ENCODE data around the gene PCDH9.

- TF ChIP-seq CTCF (conservative IDR thresholded peaks at IDR 0.05; ENCODE audit: low read depth in 2 of 2) (no peak), POLR2AphosphoS5 (IDR thresholded peaks at IDR 0.05; ENCODE audit: low read depth) (no peak), EZH2 (IDR thresholded peaks at IDR 0.05; ENCODE audit: low read depth, unreplicated experiment) (no peak), JUNB (IDR thresholded peaks at IDR 0.05; ENCODE audit: unreplicated experiment) (no peak), ZNF462 (CRISPR knock-in tag; IDR thresholded peaks at IDR 0.05) (no peak)
These were observed 19.9 kb downstream of the PCDH9 start for GRCh38 chr13:67210208-67210607.

Data from GM23338 (cell line).